GM19023 (cell line): ENCODE data around the gene HSPA4L.
A peak's percentile ranks its signal among the peaks of the same experiment; 100 is the strongest.

Experiments used
- ATAC-seq: cut with Tn5 transposase; IDR thresholded peaks from one replicate; pipeline ENCODE4 v1.9.1; 2021; ENCODE audit warnings: mild to moderate bottlenecking, moderate library complexity; ENCODE audit not compliant: unreplicated experiment

The HSPA4L gene

GRCh38 chr4:127856813-127857447 is 74.8 kb downstream of the HSPA4L start:
- peak; percentile 81 for ATAC-seq

GRCh38 chr4:127857641-127858040 is 75.5 kb downstream of the HSPA4L start:
- no peak for ATAC-seq

GRCh38 chr4:127868196-127868595 is 86.1 kb downstream of the HSPA4L start:
- no peak for ATAC-seq

GRCh38 chr4:127870281-127870680 is 88.2 kb downstream of the HSPA4L start:
- ATAC-seq = no peak

- ATAC-seq = no peak
Measured at GRCh38 chr4:127870688-127871087, 88.6 kb downstream of the HSPA4L start.

- no peak for ATAC-seq
Measured at GRCh38 chr4:127875791-127876190, 93.7 kb downstream of the HSPA4L start.

GRCh38 chr4:127880763-127881562 is 98.8 kb downstream of the HSPA4L start, which contains the start of gene PLK4:
Gene PLK4 (plus strand): TSS chr4:127880893. CDS start chr4:127881135, 242 bp downstream.
- ATAC-seq = peak; percentile 94

GRCh38 chr4:127881563-127881864 is 99.4 kb downstream of the HSPA4L start:
- peak; percentile 39 for ATAC-seq

- no peak for ATAC-seq
Measured at GRCh38 chr4:127888559-127888958, 106.4 kb downstream of the HSPA4L start.

- no peak for ATAC-seq
Measured at GRCh38 chr4:127889903-127890302, 107.8 kb downstream of the HSPA4L start.
